Endothelial cell (in vitro differentiated cells): Measurements from ENCODE around the gene DGUOK. TPM values are rescaled to one million over a fixed set of nuclear protein-coding genes. Genes with fewer than 3 reads are reported as not detected.

Experiments
- DNase-seq: peaks from one replicate; pipeline ENCODE4 v3.0.0; 2021; ENCODE audit warnings: low spot score
- H3K27ac Mint-ChIP-seq: one replicate; pipeline ENCODE4 v1.8.0; 2021; ENCODE audit warnings: mixed read lengths, inconsistent platforms; ENCODE audit not compliant: unreplicated experiment
- H3K27me3 Mint-ChIP-seq: one replicate; pipeline ENCODE4 v1.8.0; 2021; ENCODE audit warnings: mild to moderate bottlenecking, moderate library complexity, mixed read lengths, inconsistent platforms; ENCODE audit not compliant: unreplicated experiment
- H3K36me3 Mint-ChIP-seq: one replicate; pipeline ENCODE4 v1.8.0; 2021; ENCODE audit warnings: mild to moderate bottlenecking, low read depth, mixed read lengths, inconsistent platforms; ENCODE audit not compliant: unreplicated experiment
- H3K4me1 Mint-ChIP-seq: one replicate; pipeline ENCODE4 v1.8.0; 2021; ENCODE audit warnings: mild to moderate bottlenecking, mixed read lengths, inconsistent platforms; ENCODE audit not compliant: unreplicated experiment
- H3K4me3 Mint-ChIP-seq: one replicate; pipeline ENCODE4 v1.8.0; 2021; ENCODE audit warnings: mild to moderate bottlenecking, mixed read lengths, inconsistent platforms; ENCODE audit not compliant: unreplicated experiment
- H3K9me3 Mint-ChIP-seq: one replicate; pipeline ENCODE4 v1.8.0; 2021; ENCODE audit warnings: mixed read lengths, inconsistent platforms; ENCODE audit not compliant: unreplicated experiment
- CTCF ChIP-seq: fragments of 200-600 bp; sonication (generic); IDR thresholded peaks from one replicate; pipeline ENCODE4 v1.5.0; 2021; ENCODE audit warnings: antibody characterized with exemption; ENCODE audit not compliant: unreplicated experiment
- total RNA-seq: library from RNA; stranded (reverse); fragmentation: NEBNext Ultra II Directional; extraction: Animal tissue kit (Norgen Biotek cat#: 25700); gene quantifications from one replicate; pipeline ENCODE4 v1.2.1, GENCODE V29; 2021; ENCODE audit not compliant: unreplicated experiment

The DGUOK gene
- total RNA-seq, 1 donor from 2014 or later = 68.3 TPM

GRCh38 chr2:73942664-73943063 is 16.0 kb downstream of the DGUOK start:
- H3K27ac Mint-ChIP-seq = no peak overlapping the region
- no peaks in the 10 kb centered on the region for H3K4me1 Mint-ChIP-seq
- DNase-seq = no peak
- H3K27me3 Mint-ChIP-seq = no peaks in the 10 kb centered on the region
- no peaks in the 10 kb centered on the region for H3K9me3 Mint-ChIP-seq
- H3K4me3 Mint-ChIP-seq = no peak overlapping the region
- no peak for TF ChIP-seq CTCF
- H3K36me3 Mint-ChIP-seq = peaks cover 10% of the 10 kb centered on the region

- no peaks in the 10 kb centered on the region for H3K9me3 Mint-ChIP-seq
- H3K4me3 Mint-ChIP-seq = no peak overlapping the region
- H3K36me3 Mint-ChIP-seq = peaks cover 18% of the 10 kb centered on the region
- DNase-seq = no peak
- H3K27ac Mint-ChIP-seq = no peak overlapping the region
- H3K4me1 Mint-ChIP-seq = no peaks in the 10 kb centered on the region
- TF ChIP-seq CTCF = no peak
- H3K27me3 Mint-ChIP-seq = no peaks in the 10 kb centered on the region
These were observed 18.0 kb downstream of the DGUOK start for GRCh38 chr2:73944714-73945113.

- Mint-ChIP-seq H3K9me3 (no peaks in the 10 kb centered on the region), H3K36me3 (peaks cover 30% of the 10 kb centered on the region), H3K4me1 (no peaks in the 10 kb centered on the region), H3K4me3 (no peak overlapping the region), H3K27ac (no peak overlapping the region), H3K27me3 (no peaks in the 10 kb centered on the region)
- TF ChIP-seq CTCF = no peak
- DNase-seq = no peak
These were observed 19.5 kb downstream of the DGUOK start for GRCh38 chr2:73946215-73946614.

- DNase-seq = no peak
- Mint-ChIP-seq H3K4me1 (no peaks in the 10 kb centered on the region), H3K27ac (no peak overlapping the region), H3K9me3 (no peaks in the 10 kb centered on the region), H3K27me3 (no peaks in the 10 kb centered on the region), H3K36me3 (peaks cover 34% of the 10 kb centered on the region), H3K4me3 (no peak overlapping the region)
- TF ChIP-seq CTCF = no peak
These were observed 20.0 kb downstream of the DGUOK start for GRCh38 chr2:73946666-73947065.

GRCh38 chr2:73947412-73948018 is 20.8 kb downstream of the DGUOK start:
- no peaks in the 10 kb centered on the region for H3K9me3 Mint-ChIP-seq
- no peak for DNase-seq
- no peaks in the 10 kb centered on the region for H3K4me1 Mint-ChIP-seq
- no peak overlapping the region for H3K27ac Mint-ChIP-seq
- no peaks in the 10 kb centered on the region for H3K27me3 Mint-ChIP-seq
- peaks cover 43% of the 10 kb centered on the region for H3K36me3 Mint-ChIP-seq
- H3K4me3 Mint-ChIP-seq = no peak overlapping the region
- no peak for TF ChIP-seq CTCF
